HepG2 (cell line): Measurements from ENCODE around the gene HOXB6.

Experiments used
- KAT2B ChIP-seq: fragments of 150-350 bp; IDR thresholded peaks from 2 replicates; pipeline ENCODE4 v1.6.1; 2014; ENCODE audit warnings: low read depth, low read length, borderline replicate concordance
- SUZ12 ChIP-seq: fragments of 150-350 bp; IDR thresholded peaks from 2 replicates; pipeline ENCODE4 v1.6.1; 2014; ENCODE audit warnings: low read depth, low read length
- TCF7 ChIP-seq: sonication (generic); IDR thresholded peaks from 2 replicates; pipeline ENCODE4 v1.6.1; 2016; ENCODE audit warnings: antibody characterized with exemption, low read depth
- ZFP41 ChIP-seq: sonication (generic); formaldehyde crosslinking; IDR thresholded peaks from 2 replicates; pipeline ENCODE4 v1.4.0; 2020; ENCODE audit warnings: mild to moderate bottlenecking, missing genetic modification reagents, borderline replicate concordance
- ZMYM4 ChIP-seq: sonication (generic); formaldehyde crosslinking; IDR thresholded peaks from 2 replicates; pipeline ENCODE4 v1.8.1; 2023; ENCODE audit warnings: mild to moderate bottlenecking, missing genetic modification reagents
- ZZZ3 ChIP-seq: sonication (generic); formaldehyde crosslinking; IDR thresholded peaks from 2 replicates; pipeline ENCODE4 v1.4.0; 2020; ENCODE audit warnings: missing genetic modification reagents, mild to moderate bottlenecking, borderline replicate concordance
- TF ChIP-seq, protein P1 (sequence below): sonication (generic); formaldehyde crosslinking; IDR thresholded peaks from 2 replicates; pipeline ENCODE4 v1.5.1; 2020; ENCODE audit warnings: mild to moderate bottlenecking, missing genetic modification reagents, moderate library complexity
- TF ChIP-seq, protein P2 (sequence below): sonication (generic); formaldehyde crosslinking; conservative IDR thresholded peaks from 2 replicates; pipeline ENCODE4 v1.4.0; 2020; ENCODE audit warnings: missing genetic modification reagents
- TF ChIP-seq, protein P3 (sequence below), 2 experiments: IDR thresholded peaks; 2 replicates each; pipeline ENCODE4 v1.6.1; 2011 to 2012; ENCODE audit warnings: low read length in 2 of 2, borderline replicate concordance in 1 of 2, low read depth in 1 of 2, mild to moderate bottlenecking in 1 of 2, moderate library complexity in 1 of 2
- TF ChIP-seq, protein P4 (sequence below): IDR thresholded peaks from 2 replicates; pipeline ENCODE4 v1.6.1; 2016; ENCODE audit warnings: low read depth, control low read depth
- TF ChIP-seq, protein P5 (sequence below): IDR thresholded peaks from 2 replicates; pipeline ENCODE4 v1.6.1; 2016

DNA sequence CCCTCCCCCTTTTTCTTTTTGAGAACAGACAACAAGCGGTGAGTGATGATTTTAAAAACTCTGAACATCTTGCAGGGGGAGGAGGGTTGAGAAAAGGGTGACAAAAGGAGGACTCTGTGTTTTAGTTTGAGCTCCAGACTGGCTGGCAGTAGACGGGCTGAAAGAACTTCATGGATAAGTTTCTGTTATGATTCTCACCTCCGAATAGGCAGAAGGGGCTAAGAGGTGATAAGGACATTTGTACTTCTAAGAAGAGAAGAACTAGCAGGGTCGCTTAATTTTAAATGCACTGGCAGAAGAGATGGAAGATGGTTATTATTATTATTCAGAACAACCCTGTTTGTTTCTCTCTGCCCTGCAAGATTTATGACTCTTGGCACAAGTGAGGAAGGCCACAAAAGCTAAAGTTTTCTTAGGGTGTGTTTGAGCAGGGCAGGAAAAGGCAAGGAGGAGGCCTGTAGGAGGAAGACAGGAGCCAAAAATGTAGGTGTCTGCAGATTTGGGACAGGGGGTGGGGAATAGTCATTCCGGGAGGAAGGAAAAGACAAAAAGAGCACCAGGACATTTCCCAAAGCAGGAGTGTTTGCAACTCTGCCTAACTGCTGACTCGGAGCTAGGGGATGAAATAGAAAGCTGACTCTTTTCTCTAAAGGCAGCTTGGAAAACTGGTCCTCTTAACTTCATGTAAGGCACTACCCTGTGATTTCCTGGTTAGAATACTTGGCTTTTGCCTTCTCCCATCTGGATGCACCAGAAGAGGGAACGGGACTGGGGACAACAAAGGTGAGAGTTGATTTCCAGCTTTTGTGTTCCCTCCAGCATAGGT is 48.0 kb downstream of the HOXB6 start:
- TF ChIP-seq KAT2B (no peak), TCF7 (no peak), ZZZ3 (no peak), ZFP41 (CRISPR knock-in tag) (no peak), SUZ12 (no peak), ZMYM4 (no peak)
- TF ChIP-seq, protein P1, sequence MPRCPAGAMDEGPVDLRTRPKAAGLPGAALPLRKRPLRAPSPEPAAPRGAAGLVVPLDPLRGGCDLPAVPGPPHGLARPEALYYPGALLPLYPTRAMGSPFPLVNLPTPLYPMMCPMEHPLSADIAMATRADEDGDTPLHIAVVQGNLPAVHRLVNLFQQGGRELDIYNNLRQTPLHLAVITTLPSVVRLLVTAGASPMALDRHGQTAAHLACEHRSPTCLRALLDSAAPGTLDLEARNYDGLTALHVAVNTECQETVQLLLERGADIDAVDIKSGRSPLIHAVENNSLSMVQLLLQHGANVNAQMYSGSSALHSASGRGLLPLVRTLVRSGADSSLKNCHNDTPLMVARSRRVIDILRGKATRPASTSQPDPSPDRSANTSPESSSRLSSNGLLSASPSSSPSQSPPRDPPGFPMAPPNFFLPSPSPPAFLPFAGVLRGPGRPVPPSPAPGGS (CRISPR knock-in tag): no peak
- TF ChIP-seq, protein P2, sequence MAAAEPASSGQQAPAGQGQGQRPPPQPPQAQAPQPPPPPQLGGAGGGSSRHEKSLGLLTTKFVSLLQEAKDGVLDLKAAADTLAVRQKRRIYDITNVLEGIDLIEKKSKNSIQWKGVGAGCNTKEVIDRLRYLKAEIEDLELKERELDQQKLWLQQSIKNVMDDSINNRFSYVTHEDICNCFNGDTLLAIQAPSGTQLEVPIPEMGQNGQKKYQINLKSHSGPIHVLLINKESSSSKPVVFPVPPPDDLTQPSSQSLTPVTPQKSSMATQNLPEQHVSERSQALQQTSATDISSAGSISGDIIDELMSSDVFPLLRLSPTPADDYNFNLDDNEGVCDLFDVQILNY: no peak
- TF ChIP-seq, protein P3, sequence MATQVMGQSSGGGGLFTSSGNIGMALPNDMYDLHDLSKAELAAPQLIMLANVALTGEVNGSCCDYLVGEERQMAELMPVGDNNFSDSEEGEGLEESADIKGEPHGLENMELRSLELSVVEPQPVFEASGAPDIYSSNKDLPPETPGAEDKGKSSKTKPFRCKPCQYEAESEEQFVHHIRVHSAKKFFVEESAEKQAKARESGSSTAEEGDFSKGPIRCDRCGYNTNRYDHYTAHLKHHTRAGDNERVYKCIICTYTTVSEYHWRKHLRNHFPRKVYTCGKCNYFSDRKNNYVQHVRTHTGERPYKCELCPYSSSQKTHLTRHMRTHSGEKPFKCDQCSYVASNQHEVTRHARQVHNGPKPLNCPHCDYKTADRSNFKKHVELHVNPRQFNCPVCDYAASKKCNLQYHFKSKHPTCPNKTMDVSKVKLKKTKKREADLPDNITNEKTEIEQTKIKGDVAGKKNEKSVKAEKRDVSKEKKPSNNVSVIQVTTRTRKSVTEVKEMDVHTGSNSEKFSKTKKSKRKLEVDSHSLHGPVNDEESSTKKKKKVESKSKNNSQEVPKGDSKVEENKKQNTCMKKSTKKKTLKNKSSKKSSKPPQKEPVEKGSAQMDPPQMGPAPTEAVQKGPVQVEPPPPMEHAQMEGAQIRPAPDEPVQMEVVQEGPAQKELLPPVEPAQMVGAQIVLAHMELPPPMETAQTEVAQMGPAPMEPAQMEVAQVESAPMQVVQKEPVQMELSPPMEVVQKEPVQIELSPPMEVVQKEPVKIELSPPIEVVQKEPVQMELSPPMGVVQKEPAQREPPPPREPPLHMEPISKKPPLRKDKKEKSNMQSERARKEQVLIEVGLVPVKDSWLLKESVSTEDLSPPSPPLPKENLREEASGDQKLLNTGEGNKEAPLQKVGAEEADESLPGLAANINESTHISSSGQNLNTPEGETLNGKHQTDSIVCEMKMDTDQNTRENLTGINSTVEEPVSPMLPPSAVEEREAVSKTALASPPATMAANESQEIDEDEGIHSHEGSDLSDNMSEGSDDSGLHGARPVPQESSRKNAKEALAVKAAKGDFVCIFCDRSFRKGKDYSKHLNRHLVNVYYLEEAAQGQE (IDR thresholded peaks at IDR 0.05; ENCODE audit: borderline replicate concordance in 1 of 2, low read depth in 1 of 2, low read length in 2 of 2): no peak
- TF ChIP-seq, protein P4, sequence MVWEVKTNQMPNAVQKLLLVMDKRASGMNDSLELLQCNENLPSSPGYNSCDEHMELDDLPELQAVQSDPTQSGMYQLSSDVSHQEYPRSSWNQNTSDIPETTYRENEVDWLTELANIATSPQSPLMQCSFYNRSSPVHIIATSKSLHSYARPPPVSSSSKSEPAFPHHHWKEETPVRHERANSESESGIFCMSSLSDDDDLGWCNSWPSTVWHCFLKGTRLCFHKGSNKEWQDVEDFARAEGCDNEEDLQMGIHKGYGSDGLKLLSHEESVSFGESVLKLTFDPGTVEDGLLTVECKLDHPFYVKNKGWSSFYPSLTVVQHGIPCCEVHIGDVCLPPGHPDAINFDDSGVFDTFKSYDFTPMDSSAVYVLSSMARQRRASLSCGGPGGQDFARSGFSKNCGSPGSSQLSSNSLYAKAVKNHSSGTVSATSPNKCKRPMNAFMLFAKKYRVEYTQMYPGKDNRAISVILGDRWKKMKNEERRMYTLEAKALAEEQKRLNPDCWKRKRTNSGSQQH (CRISPR knock-in tag): no peak
- TF ChIP-seq, protein P5, sequence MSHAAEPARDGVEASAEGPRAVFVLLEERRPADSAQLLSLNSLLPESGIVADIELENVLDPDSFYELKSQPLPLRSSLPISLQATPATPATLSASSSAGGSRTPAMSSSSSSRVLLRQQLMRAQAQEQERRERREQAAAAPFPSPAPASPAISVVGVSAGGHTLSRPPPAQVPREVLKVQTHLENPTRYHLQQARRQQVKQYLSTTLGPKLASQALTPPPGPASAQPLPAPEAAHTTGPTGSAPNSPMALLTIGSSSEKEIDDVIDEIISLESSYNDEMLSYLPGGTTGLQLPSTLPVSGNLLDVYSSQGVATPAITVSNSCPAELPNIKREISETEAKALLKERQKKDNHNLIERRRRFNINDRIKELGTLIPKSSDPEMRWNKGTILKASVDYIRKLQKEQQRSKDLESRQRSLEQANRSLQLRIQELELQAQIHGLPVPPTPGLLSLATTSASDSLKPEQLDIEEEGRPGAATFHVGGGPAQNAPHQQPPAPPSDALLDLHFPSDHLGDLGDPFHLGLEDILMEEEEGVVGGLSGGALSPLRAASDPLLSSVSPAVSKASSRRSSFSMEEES (CRISPR knock-in tag): no peak
